Stomach (tissue), 9 donors: ENCODE measurements around the gene RBM23. TPM values are rescaled to one million over a fixed set of nuclear protein-coding genes. Genes with fewer than 3 reads are reported as not detected.

Experiments used
- DNase-seq, 2 donors: peaks; one replicate each; pipeline versions ENCODE4 v3.0.0 to v3.0.0-alpha.2; 2013 to 2019
- H3K27ac ChIP-seq, 5 donors: fragments of 200-600 bp in 4 of 5; sonication (generic) in 4 of 5; one replicate each; pipeline ENCODE4 v1.5.1; 2013 to 2019; ENCODE audit warnings: mild to moderate bottlenecking in 1 of 5, moderate library complexity in 1 of 5
- H3K27me3 ChIP-seq, 3 donors: fragments of 200-600 bp; sonication (generic); one replicate each; pipeline ENCODE4 v1.5.1; 2017 to 2019; ENCODE audit warnings: mixed run types in 1 of 3
- H3K36me3 ChIP-seq, 4 donors: fragments of 200-600 bp; sonication (generic); 1 replicate in 3 of 4; 2 replicates in 1 of 4; pipeline ENCODE4 v1.5.1; 2016 to 2019
- H3K4me1 ChIP-seq, 4 donors: fragments of 200-600 bp; sonication (generic); one replicate each; pipeline ENCODE4 v1.5.1; 2016 to 2019
- H3K4me3 ChIP-seq, 4 donors: fragments of 200-600 bp; sonication (generic) in 3 of 4; one replicate each; pipeline ENCODE4 v1.5.1; 2016 to 2019; ENCODE audit warnings: mild to moderate bottlenecking in 1 of 4
- H3K9me3 ChIP-seq, 4 donors: fragments of 200-600 bp; sonication (generic); one replicate each; pipeline ENCODE4 v1.5.1; 2016 to 2019
- CTCF ChIP-seq, 7 experiments: fragments of 450-650 bp in 4 of 7; fragments of 200-600 bp in 3 of 7; sonication (generic) in 3 of 7; IDR thresholded peaks; one replicate each; pipeline ENCODE4 v1.5.1; 2016 to 2019; ENCODE audit warnings: antibody characterized with exemption in 7 of 7, control low read depth in 2 of 7, mild to moderate bottlenecking in 1 of 7
- EP300 ChIP-seq: sonication (generic); formaldehyde crosslinking; IDR thresholded peaks from one replicate; pipeline ENCODE4 v1.6.1; 2017; ENCODE audit warnings: antibody characterized with exemption
- POLR2A ChIP-seq, 4 donors: fragments of 450-650 bp; IDR thresholded peaks; one replicate each; pipeline ENCODE4 v1.6.1; 2016; ENCODE audit warnings: antibody characterized with exemption in 4 of 4, control low read depth in 2 of 4, mild to moderate bottlenecking in 1 of 4, moderate library complexity in 1 of 4
- POLR2AphosphoS5 ChIP-seq, 3 donors: sonication (generic); formaldehyde crosslinking; IDR thresholded peaks; one replicate each; pipeline ENCODE4 v1.6.1; 2016; ENCODE audit warnings: antibody characterized with exemption in 3 of 3
- WGBS, 5 donors: extraction: QIAGEN DNeasy Blood & Tissue Kit in 3 of 5; methylation state at CpG; one replicate each; pipeline versions ENCODE4 v1.1.5 to v1.1.7; 2013 to 2018; 5-methylcytosine and 5-hydroxymethylcytosine counted together
- intact Hi-C: fragments of 100-400 bp; cut with DNase I; formaldehyde crosslinking; loops from one replicate; pipeline ENCODE4 v1.15.1; 2023; ENCODE audit warnings: low total_unique reads
- polyA plus RNA-seq, 3 donors: library from polyadenylated mRNA; stranded (reverse); fragments of 200-250 nt; gene quantifications; one replicate each; pipeline ENCODE4 v1.2.3, GENCODE V29; 2013
- small RNA-seq, 4 donors: library from RNA; depleted of rRNA; stranded (forward); fragments of <200 nt; gene quantifications; one replicate each; pipeline ENCODE3, GENCODE V24; 2016
- total RNA-seq, 5 donors: library from RNA; depleted of rRNA; stranded (reverse); fragments of >200 nt; gene quantifications; one replicate each; pipeline versions ENCODE4 v1.1.0 to v1.2.3, GENCODE V29; 2014 to 2016
- donor health status: healthy with polysubstance abuse.
- donor health status: Bipolar disorder and iron deficiency.
- donor health status: healthy.

Gene RBM23
- total and polyA plus RNA-seq, 8 donors: 12.1 to 126 (median 50.1) TPM

DNA sequence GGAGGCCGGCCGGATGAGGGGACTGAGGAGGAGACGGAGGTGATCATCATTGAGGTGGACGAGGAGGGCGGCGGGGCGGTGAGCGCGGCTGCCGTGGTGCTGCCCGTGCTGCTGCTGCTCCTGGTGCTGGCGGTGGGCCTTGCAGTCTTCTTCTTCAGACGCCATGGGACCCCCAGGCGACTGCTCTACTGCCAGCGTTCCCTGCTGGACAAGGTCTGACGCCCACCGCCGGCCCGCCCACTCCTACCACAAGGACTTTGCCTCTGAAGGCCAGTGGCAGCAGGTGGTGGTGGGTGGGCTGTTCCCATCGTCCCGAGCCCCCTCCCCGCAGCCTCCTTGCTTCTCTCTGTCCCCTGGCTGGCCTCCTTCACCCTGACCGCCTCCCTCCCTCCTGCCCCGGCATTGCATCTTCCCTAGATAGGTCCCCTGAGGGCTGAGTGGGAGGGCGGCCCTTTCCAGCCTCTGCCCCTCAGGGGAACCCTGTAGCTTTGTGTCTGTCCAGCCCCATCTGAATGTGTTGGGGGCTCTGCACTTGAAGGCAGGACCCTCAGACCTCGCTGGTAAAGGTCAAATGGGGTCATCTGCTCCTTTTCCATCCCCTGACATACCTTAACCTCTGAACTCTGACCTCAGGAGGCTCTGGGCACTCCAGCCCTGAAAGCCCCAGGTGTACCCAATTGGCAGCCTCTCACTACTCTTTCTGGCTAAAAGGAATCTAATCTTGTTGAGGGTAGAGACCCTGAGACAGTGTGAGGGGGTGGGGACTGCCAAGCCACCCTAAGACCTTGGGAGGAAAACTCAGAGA lies 72.9 kb downstream of the RBM23 start:
- H3K27me3 ChIP-seq: no peaks in the 10 kb centered on the region
- no peak overlapping the region for H3K4me3 ChIP-seq
- H3K9me3 ChIP-seq: no peaks in the 10 kb centered on the region
- intact Hi-C loops: loop anchor here (10.0 kb wide), 1 partner anchor 291 kb away; no protein-coding TSS in a partner anchor
- WGBS, 5 donors: 82 to 93% (median 89%) methylated on average over 22 to 26 of the region's 26 CpGs
- TF ChIP-seq EP300 (no peak), CTCF (IDR thresholded peaks at IDR 0.05) (no peak), POLR2A (IDR thresholded peaks at IDR 0.05) (no peak), POLR2AphosphoS5 (IDR thresholded peaks at IDR 0.05) (no peak)
- peaks cover 51 to 85% (median 67%) of the 10 kb centered on the region in 4 donors for H3K4me1 ChIP-seq
- peak overlapping the region in 4 of 5 donors; percentile 76 to 90 (median 88) for H3K27ac ChIP-seq
- peaks cover 59 to 62% (median 61%) of the 10 kb centered on the region in 4 donors for H3K36me3 ChIP-seq
- DNase-seq: no peak

DNA sequence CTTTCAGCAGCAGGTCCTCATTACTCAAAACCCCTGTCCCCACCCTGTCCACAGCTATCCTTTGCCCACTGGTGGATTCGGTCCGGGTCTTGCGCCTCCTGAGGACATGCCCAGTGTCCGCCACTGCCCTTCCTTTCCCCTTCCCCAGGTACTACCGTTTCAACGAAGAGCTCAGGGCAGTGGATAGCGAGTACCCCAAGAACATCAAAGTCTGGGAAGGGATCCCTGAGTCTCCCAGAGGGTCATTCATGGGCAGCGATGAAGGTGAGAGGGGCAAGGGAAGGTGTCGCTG lies 73.9 kb downstream of the RBM23 start:
- H3K27me3 ChIP-seq: no peaks in the 10 kb centered on the region
- H3K4me1 ChIP-seq: peaks cover 43 to 85% (median 60%) of the 10 kb centered on the region in 4 donors
- H3K9me3 ChIP-seq: no peaks in the 10 kb centered on the region
- WGBS, 5 donors: 85 to 95% (median 94%) methylated on average over 9 of the region's 9 CpGs
- peak overlapping the region in 3 of 5 donors; percentile 42 to 90 (median 52) for H3K27ac ChIP-seq
- intact Hi-C loops: loop anchor here (10.0 kb wide), 1 partner anchor 290 kb away; no protein-coding TSS in a partner anchor
- no peak for TF ChIP-seq CTCF (IDR thresholded peaks at IDR 0.05)
- TF ChIP-seq POLR2AphosphoS5 (IDR thresholded peaks at IDR 0.05): no peak
- TF ChIP-seq EP300: no peak
- peaks cover 61 to 66% (median 64%) of the 10 kb centered on the region in 4 donors for H3K36me3 ChIP-seq
- DNase-seq: no peak
- H3K4me3 ChIP-seq: no peak overlapping the region

DNA sequence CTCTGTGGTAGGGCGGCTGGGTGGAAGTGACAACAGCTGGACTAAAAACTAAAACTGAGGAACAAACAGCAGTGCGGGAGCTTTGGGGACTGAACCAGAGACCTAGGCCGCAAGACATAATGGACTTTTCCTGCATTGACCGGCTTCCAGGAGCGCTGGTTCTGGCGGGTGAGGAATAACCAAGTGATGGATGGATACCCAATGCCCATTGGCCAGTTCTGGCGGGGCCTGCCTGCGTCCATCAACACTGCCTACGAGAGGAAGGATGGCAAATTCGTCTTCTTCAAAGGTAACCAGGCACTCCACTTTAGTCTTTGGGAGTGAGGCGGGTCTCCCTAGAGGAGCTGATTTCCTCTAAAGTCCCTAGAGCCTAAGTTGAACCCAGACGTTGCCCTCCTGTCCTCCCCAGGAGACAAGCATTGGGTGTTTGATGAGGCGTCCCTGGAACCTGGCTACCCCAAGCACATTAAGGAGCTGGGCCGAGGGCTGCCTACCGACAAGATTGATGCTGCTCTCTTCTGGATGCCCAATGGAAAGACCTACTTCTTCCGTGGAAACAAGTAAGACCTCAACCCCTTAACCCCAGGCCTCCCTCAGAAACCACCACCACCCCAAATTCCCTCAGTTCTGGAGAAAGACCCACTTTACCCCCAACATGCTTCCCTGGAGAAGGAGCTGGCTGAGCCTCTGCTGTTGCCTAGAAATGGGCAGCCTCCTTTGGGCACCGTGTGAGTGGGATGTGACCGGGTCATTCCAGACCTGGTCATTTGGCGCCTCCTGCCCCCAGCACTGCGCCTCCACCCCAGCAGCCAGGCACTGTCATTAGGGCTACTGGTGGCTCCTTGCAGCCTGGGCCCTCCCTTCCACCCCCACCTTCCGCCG lies 74.5 kb downstream of the RBM23 start:
- intact Hi-C loops: loop anchor here (10.0 kb wide), 1 partner anchor 290 kb away; no protein-coding TSS in a partner anchor
- Histone ChIP-seq H3K4me3 (no peak overlapping the region), H3K27ac (peak overlapping the region in 3 of 5 donors; percentile 42 to 90 (median 52)), H3K9me3 (no peaks in the 10 kb centered on the region), H3K27me3 (no peaks in the 10 kb centered on the region), H3K36me3 (peaks cover 61 to 66% (median 64%) of the 10 kb centered on the region in 4 donors), H3K4me1 (peaks cover 40 to 85% (median 58%) of the 10 kb centered on the region in 4 donors)
- 83 to 93% (median 88%) methylated on average over 21 to 22 of the region's 22 CpGs for WGBS, 5 donors
- DNase-seq: no peak
- TF ChIP-seq EP300: no peak
- no peak for TF ChIP-seq CTCF (IDR thresholded peaks at IDR 0.05)
- TF ChIP-seq POLR2A (IDR thresholded peaks at IDR 0.05): no peak
- TF ChIP-seq POLR2AphosphoS5 (IDR thresholded peaks at IDR 0.05): no peak

Small RNA genes within 50 kb of the gene (small RNA-seq; reads per million reads assigned to genes)
- 0 reads per million in 4 donors for gene RF00019

Other genes starting within 250 kb of the RBM23 start
- 100 to 1,000 TPM in 1 of 5 donors, 10 to 100 TPM in 4; 46.7 to 119 (median 58.6) TPM for gene OXA1L, start 152.5 kb downstream of the RBM23 start, total RNA-seq
- 100 to 1,000 TPM in 1 of 3 donors, 10 to 100 TPM in 2; 81.9 to 116 (median 97.9) TPM for gene OXA1L, start 152.5 kb downstream of the RBM23 start, polyA plus RNA-seq
- 10 to 100 TPM in 2 of 5 donors, 1 to 10 TPM in 1, not detected in 2; 7.6 to 29.4 (median 10.5) TPM for gene SLC7A7, start 103.7 kb downstream of the RBM23 start, total RNA-seq
- 1 to 10 TPM; 3.1 to 8.6 (median 3.2) TPM for gene SLC7A7, start 103.7 kb downstream of the RBM23 start, polyA plus RNA-seq
- gene MRPL52, start 89.3 kb downstream of the RBM23 start, total RNA-seq: 100 to 1,000 TPM in 2 of 5 donors, 10 to 100 TPM in 2, not detected in 1; 25.2 to 194 (median 110) TPM
- gene MRPL52, start 89.3 kb downstream of the RBM23 start, polyA plus RNA-seq: 100 to 1,000 TPM; 134 to 181 (median 156) TPM
- gene MMP14, start 82.6 kb downstream of the RBM23 start, total RNA-seq: 100 to 1,000 TPM in 1 of 5 donors, 10 to 100 TPM in 4; 20.5 to 104 (median 46.7) TPM
- gene MMP14, start 82.6 kb downstream of the RBM23 start, polyA plus RNA-seq: 10 to 100 TPM; 14.7 to 59.1 (median 29.6) TPM
- 100 to 1,000 TPM in 3 of 5 donors, 10 to 100 TPM in 2; 37.1 to 277 (median 112) TPM for gene LRP10, start 47.4 kb downstream of the RBM23 start, total RNA-seq
- gene LRP10, start 47.4 kb downstream of the RBM23 start, polyA plus RNA-seq: 10 to 100 TPM; 25.1 to 47.3 (median 26.9) TPM
- 1 to 10 TPM in 1 of 5 donors, under 1 TPM in 2, not detected in 2; 0.45 to 1.1 (median 0.87) TPM for gene REM2, start 35.9 kb downstream of the RBM23 start, total RNA-seq
- gene REM2, start 35.9 kb downstream of the RBM23 start, polyA plus RNA-seq: 1 to 10 TPM in 1 of 3 donors, under 1 TPM in 1, not detected in 1; 0.12 to 1.2 TPM
- gene PRMT5, start 10.2 kb upstream of the RBM23 start, total RNA-seq: 10 to 100 TPM; 20.9 to 48.8 (median 36.2) TPM
- gene PRMT5, start 10.2 kb upstream of the RBM23 start, polyA plus RNA-seq: 10 to 100 TPM; 32.1 to 39.6 (median 38.0) TPM
- 100 to 1,000 TPM in 1 of 5 donors, 10 to 100 TPM in 4; 38.5 to 121 (median 76.8) TPM for gene HAUS4, start 37.9 kb upstream of the RBM23 start, total RNA-seq
- gene HAUS4, start 37.9 kb upstream of the RBM23 start, polyA plus RNA-seq: 10 to 100 TPM; 28.1 to 38.8 (median 37.0) TPM
- 10 to 100 TPM in 3 of 5 donors, 1 to 10 TPM in 1, not detected in 1; 3.1 to 13.3 (median 10.7) TPM for gene AJUBA, start 63.4 kb upstream of the RBM23 start, total RNA-seq
- 1 to 10 TPM; 1.5 to 6.9 (median 6.6) TPM for gene AJUBA, start 63.4 kb upstream of the RBM23 start, polyA plus RNA-seq
- gene C14orf93, start 91.0 kb upstream of the RBM23 start, total RNA-seq: 10 to 100 TPM in 3 of 5 donors, 1 to 10 TPM in 1, not detected in 1; 5.0 to 29.1 (median 20.6) TPM
- gene C14orf93, start 91.0 kb upstream of the RBM23 start, polyA plus RNA-seq: 1 to 10 TPM; 6.8 to 8.6 (median 7.2) TPM
- 100 to 1,000 TPM in 1 of 5 donors, 10 to 100 TPM in 4; 34.4 to 139 (median 54.6) TPM for gene PSMB5, start 115.8 kb upstream of the RBM23 start, total RNA-seq
- 100 to 1,000 TPM in 1 of 3 donors, 10 to 100 TPM in 2; 96.4 to 147 (median 98.6) TPM for gene PSMB5, start 115.8 kb upstream of the RBM23 start, polyA plus RNA-seq
- gene PSMB11, start 123.1 kb upstream of the RBM23 start, total RNA-seq: not detected
- gene PSMB11, start 123.1 kb upstream of the RBM23 start, polyA plus RNA-seq: not detected
- gene CDH24, start 138.4 kb upstream of the RBM23 start, total RNA-seq: 10 to 100 TPM in 1 of 5 donors, 1 to 10 TPM in 3, not detected in 1; 1.2 to 14.3 (median 4.8) TPM
- 1 to 10 TPM; 2.3 to 4.0 (median 3.2) TPM for gene CDH24, start 138.4 kb upstream of the RBM23 start, polyA plus RNA-seq
- gene ACIN1, start 176.0 kb upstream of the RBM23 start, total RNA-seq: 100 to 1,000 TPM; 114 to 232 (median 123) TPM
- 10 to 100 TPM; 37.1 to 86.4 (median 52.7) TPM for gene ACIN1, start 176.0 kb upstream of the RBM23 start, polyA plus RNA-seq
- 10 to 100 TPM in 2 of 5 donors, 1 to 10 TPM in 2, not detected in 1; 1.8 to 25.2 (median 14.0) TPM for gene C14orf119, start 176.4 kb upstream of the RBM23 start, total RNA-seq
- gene C14orf119, start 176.4 kb upstream of the RBM23 start, polyA plus RNA-seq: 10 to 100 TPM; 27.4 to 51.8 (median 49.8) TPM
- gene CIROP, start 185.8 kb upstream of the RBM23 start, total RNA-seq: not detected
- not detected for gene CIROP, start 185.8 kb upstream of the RBM23 start, polyA plus RNA-seq
- not detected for gene CEBPE, start 200.1 kb upstream of the RBM23 start, total RNA-seq
- under 1 TPM in 1 of 3 donors, not detected in 2; 0.37 TPM for gene CEBPE, start 200.1 kb upstream of the RBM23 start, polyA plus RNA-seq